ENCODE measurements around the gene IKBIP. TPM values are rescaled to one million over a fixed set of nuclear protein-coding genes. Genes with fewer than 3 reads are reported as not detected.

IKBIP gene
- polyA plus RNA-seq, 1 donor from 2014 or later = 11.5 TPM

GRCh38 chr12:98660521-98660920, 15.9 kb upstream of the IKBIP start:
- Histone ChIP-seq H3F3A (ENCODE audit: insufficient read depth, low read length, poor library complexity, severe bottlenecking) (no peaks in the 10 kb centered on the region), H3K9me2 (ENCODE audit: insufficient read depth, low read length) (no peaks in the 10 kb centered on the region), H3K27me3 (ENCODE audit: insufficient read depth, low read depth, low read length) (no peaks in the 10 kb centered on the region), H3K9ac (ENCODE audit: low read length) (no peak overlapping the region), H3K79me2 (replicated peaks; ENCODE audit: insufficient read depth, low read length) (no peaks in the 10 kb centered on the region), H3K27ac (ENCODE audit: low read length) (no peak overlapping the region), H3K4me3 (ENCODE audit: low read length) (no peak overlapping the region), H3K4me2 (ENCODE audit: low read length) (no peak overlapping the region), H2AFZ (ENCODE audit: low read depth, low read length) (no peak overlapping the region), H3K9me3 (ENCODE audit: low read length) (no peaks in the 10 kb centered on the region), H3K36me3 (ENCODE audit: insufficient read depth, low read length) (peaks cover 3% of the 10 kb centered on the region), H4K20me1 (ENCODE audit: insufficient read depth) (no peaks in the 10 kb centered on the region)
- TF ChIP-seq MXI1 (conservative IDR thresholded peaks at IDR 0.05; ENCODE audit: poor library complexity, severe bottlenecking) (no peak), TAF1 (IDR thresholded peaks at IDR 0.05; ENCODE audit: low read depth) (no peak), EP300 (conservative IDR thresholded peaks at IDR 0.05; ENCODE audit: poor library complexity, severe bottlenecking) (no peak), POLR2AphosphoS5 (IDR thresholded peaks at IDR 0.05) (no peak), RAD21 (conservative IDR thresholded peaks at IDR 0.05) (no peak), REST (IDR thresholded peaks at IDR 0.05; ENCODE audit: borderline replicate concordance) (no peak), CTCF (IDR thresholded peaks at IDR 0.05; ENCODE audit: poor library complexity, severe bottlenecking) (no peak), SMC3 (conservative IDR thresholded peaks at IDR 0.05; ENCODE audit: poor library complexity) (no peak), EZH2 (IDR thresholded peaks at IDR 0.05; ENCODE audit: borderline replicate concordance, insufficient read depth, low read length, poor library complexity, severe bottlenecking) (no peak)

- Histone ChIP-seq H3F3A (ENCODE audit: insufficient read depth, low read length, poor library complexity, severe bottlenecking) (no peaks in the 10 kb centered on the region), H4K20me1 (ENCODE audit: insufficient read depth) (no peaks in the 10 kb centered on the region), H2AFZ (ENCODE audit: low read depth, low read length) (no peak overlapping the region), H3K9me3 (ENCODE audit: low read length) (no peaks in the 10 kb centered on the region), H3K79me2 (replicated peaks; ENCODE audit: insufficient read depth, low read length) (no peaks in the 10 kb centered on the region), H3K4me3 (ENCODE audit: low read length) (no peak overlapping the region), H3K4me2 (ENCODE audit: low read length) (no peak overlapping the region), H3K9ac (ENCODE audit: low read length) (no peak overlapping the region), H3K27ac (ENCODE audit: low read length) (no peak overlapping the region), H3K9me2 (ENCODE audit: insufficient read depth, low read length) (no peaks in the 10 kb centered on the region), H3K27me3 (ENCODE audit: insufficient read depth, low read depth, low read length) (no peaks in the 10 kb centered on the region), H3K36me3 (ENCODE audit: insufficient read depth, low read length) (no peaks in the 10 kb centered on the region)
- TF ChIP-seq CTCF (IDR thresholded peaks at IDR 0.05; ENCODE audit: poor library complexity, severe bottlenecking) = no peak
- no peak for TF ChIP-seq TAF1 (IDR thresholded peaks at IDR 0.05; ENCODE audit: low read depth)
- TF ChIP-seq REST (IDR thresholded peaks at IDR 0.05; ENCODE audit: borderline replicate concordance) = no peak
- no peak for TF ChIP-seq EZH2 (IDR thresholded peaks at IDR 0.05; ENCODE audit: borderline replicate concordance, insufficient read depth, low read length, poor library complexity, severe bottlenecking)
- TF ChIP-seq POLR2AphosphoS5 (IDR thresholded peaks at IDR 0.05) = no peak
- no peak for TF ChIP-seq EP300 (conservative IDR thresholded peaks at IDR 0.05; ENCODE audit: poor library complexity, severe bottlenecking)
- no peak for TF ChIP-seq MXI1 (conservative IDR thresholded peaks at IDR 0.05; ENCODE audit: poor library complexity, severe bottlenecking)
- TF ChIP-seq RAD21 (conservative IDR thresholded peaks at IDR 0.05) = no peak
- TF ChIP-seq SMC3 (conservative IDR thresholded peaks at IDR 0.05; ENCODE audit: poor library complexity) = no peak
Measured at GRCh38 chr12:98656289-98657101, 11.9 kb upstream of the IKBIP start.
